Amygdala (tissue), 56 donors: ENCODE measurements around the gene PRPF6.

ENCODE experiments used
- DNase-seq, 56 donors: peaks; one replicate each; lab custom pipeline; 2025; lab: John Stamatoyannopoulos, UW

The PRPF6 gene

GRCh38 chr20:63945921-63946920 is 34.7 kb upstream of the PRPF6 start:
- no peak for DNase-seq

GRCh38 chr20:63946986-63947637 is 33.8 kb upstream of the PRPF6 start:
- no peak for DNase-seq

- DNase-seq, result peak in 29 of 56 donors; percentile 9 to 73 (median 42)
Measured at GRCh38 chr20:63947638-63948456, 33.1 kb upstream of the PRPF6 start.

DNA sequence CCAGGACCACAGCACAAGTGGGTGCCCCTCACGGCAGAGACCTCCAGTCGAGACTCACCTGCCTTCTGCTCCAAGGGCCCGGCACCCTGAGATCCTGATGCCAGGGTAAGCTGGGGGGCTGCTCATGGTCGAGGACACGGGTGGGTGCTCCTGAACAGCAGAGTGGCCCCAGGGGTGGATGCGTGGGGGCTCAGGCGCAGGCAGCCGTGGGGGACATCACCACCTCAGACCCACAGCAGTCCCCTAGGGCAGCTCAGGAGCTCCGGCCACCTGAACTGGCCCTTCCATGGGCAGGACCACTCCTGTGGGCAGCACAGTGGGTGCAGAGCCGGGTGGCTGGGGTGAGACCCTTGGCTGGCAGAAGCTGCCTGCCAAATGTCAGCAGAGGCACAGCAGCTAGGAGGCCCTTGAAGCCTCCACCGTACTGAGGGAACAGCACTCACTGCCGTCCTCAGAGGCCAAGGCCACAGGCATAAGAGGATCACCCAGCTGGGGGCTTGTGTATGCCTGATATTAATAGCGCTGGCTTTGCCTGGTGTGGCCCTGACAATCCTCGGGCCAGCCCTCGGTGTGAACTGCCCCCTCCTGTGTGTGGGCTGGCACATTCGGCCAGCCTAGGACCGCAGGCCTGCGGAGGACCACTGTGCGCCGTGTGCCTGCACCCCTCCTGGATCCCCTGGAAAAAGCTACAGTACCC is 30.1 kb upstream of the PRPF6 start:
- no peak for DNase-seq

GRCh38 chr20:63951398-63952209 is 29.3 kb upstream of the PRPF6 start:
- no peak for DNase-seq

DNA sequence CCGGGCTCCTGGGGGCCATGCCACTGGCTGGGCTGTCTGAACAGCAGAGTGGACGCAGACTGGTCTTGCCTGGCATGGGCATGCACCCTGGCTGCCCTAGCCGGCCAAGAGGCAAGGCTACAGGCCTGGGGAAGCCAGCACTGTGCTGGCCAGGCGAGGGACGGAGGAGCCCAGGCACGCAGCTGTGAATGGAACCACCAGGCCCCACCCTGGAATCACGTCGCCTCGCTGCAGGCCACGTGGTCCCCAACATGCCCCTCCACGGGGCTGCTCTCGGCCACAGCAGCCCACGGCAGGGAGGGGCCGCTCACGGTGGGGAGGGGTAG is 28.8 kb upstream of the PRPF6 start:
- peak in 1 of 56 donors; percentile 19 for DNase-seq

DNA sequence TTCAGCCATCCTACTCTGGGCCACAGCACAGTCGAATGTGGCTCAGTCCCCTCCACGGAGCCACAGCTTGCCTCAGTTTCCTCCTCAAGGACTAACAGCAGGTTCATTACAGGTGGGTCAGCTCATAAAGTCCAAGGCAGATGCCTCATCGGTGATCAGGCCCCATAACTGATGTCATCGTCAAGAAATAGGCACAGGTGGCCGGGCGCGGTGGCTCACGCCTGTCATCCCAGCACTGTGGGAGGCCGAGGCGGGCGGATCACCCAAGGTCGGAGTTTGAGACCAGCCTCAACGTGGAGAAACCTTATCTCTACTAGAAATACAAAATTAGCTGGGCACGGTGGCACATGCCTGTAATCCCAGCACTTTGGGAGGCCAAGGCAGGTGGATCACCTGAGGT is 28.2 kb upstream of the PRPF6 start:
- DNase-seq, result no peak

DNA sequence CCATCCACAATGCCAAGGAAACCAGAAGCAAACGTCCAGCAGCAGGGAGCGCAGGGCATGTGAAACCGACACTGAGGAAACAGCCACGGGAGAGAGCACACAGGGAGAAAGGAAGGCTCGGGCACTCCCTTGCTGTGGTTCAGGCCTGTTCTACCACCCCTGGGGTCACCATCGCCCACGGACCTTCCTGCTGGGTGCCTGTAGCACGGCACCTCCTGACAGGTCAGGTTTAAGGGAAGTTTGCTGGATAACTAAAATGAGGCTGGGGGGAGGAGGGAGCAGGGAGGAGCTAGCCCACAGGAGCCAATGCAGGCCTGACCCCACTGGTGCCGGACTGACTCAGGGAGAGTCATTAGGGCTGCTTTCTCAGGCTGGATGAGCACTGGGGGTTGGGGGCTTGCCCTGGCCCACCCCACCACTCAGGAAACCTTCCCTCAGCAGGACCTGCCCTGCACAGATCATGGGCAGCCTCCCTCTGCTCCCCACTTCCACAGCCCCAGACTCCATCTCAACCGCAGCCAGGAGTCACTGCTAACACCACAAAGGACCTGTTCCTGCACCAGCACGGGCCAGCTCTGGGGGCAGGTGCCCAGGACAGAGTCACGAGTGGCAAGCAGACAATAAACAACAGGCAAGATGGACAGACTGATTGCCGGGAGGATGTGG is 27.0 kb upstream of the PRPF6 start:
- DNase-seq, result no peak

- peak in 30 of 56 donors; percentile 10 to 67 (median 48) for DNase-seq
Measured at GRCh38 chr20:63955281-63955826, 25.6 kb upstream of the PRPF6 start.

DNA sequence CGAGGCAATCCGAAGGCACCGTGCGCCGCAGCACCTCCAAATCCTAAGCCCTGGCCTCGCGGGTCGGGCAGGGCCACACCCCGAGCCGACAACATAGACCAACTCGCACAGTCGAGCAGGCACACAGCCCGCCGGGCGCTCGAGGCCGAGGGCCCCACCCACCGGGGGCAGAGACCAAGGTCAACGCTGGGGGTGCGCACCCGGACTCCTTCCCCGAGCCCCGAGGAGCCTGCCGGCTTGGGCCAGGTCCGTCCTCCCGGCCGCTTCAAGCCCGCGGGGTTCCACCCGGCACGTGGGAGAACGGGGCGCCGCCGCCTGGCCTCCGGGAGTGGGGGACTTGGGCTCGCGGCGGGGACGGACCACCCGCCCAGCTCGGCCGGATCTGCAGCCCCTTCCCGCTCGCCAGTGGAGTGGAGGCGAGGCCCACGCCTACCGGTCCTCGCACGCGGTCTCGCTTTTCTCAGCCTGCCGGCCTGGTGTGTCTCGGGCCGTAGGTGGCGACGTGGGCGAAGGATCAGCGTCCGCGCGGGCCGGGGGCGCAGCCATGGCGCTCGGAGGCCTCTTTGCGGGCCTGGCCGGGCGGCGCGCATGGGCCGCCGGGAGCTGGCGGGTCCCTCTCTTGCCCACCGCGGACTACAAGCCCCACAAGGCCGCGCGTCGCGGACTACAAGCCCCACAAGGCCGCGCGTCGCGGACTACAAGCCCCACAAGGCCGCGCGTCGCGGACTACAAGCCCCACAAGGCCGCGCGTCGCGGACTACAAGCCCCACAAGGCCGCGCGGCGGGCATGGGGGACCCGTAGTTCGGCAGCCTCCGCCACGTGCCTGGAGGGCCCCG is 24.9 kb upstream of the PRPF6 start, which contains the start of gene UCKL1:
Gene UCKL1 (minus strand): TSS at position 590 of the 837 bp plus-strand sequence. CDS start 44 bp downstream, at position 546.
- peak in 53 of 56 donors; percentile 47 to 98 (median 82) for DNase-seq

DNA sequence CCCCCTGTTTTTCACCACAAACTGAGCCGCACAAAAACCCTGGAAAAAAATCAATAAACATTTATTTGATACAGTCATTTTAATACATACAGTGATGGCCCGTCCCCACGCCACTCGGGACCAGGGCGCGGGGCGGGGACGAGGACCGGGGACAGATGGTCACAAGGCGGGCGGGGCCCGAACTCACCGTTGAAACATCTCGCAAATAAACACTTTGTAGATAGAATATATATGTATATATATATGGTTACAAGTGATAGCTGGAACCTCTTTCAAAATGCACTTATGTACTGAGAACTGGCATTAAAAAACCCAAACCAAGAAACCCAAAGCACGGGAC is 24.3 kb upstream of the PRPF6 start:
- peak in 2 of 56 donors; percentile 17 to 62 for DNase-seq

DNA sequence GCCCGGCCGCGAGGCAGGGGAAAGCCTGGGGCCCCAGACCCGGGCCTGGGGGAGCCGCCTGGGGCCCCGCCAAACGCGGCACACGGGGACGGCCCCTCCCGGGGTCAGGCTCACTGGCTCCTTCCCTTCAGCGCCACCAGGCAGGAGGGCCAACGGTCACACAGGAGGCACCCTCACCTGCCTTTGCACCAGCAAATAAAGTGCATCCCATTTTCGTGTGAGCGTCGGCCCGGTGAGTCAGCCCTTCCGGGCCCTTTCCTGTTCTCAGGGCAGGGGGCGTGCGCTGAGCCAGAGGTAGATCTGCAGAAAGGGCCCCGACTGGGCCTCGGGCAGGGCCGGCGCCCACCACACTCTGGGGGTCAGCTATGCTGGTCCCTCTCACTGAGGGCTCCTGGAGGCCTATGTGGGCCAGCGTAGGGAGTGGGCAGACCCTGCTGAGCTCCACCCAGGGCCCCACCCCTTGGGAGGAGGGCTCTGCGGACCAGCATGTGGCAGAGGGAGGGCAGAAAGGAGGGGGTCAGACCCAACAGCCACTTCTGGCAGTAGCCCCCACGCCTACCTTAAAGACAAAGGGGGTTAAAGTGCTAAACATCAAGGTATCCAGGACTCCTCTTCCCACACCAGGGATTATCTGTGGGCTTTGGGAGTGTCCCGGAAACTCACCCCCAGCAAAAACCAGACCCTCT is 23.8 kb upstream of the PRPF6 start:
- peak in 41 of 56 donors; percentile 9 to 73 (median 44) for DNase-seq

GRCh38 chr20:63957690-63958441 is 23.1 kb upstream of the PRPF6 start:
- DNase-seq, result no peak

DNA sequence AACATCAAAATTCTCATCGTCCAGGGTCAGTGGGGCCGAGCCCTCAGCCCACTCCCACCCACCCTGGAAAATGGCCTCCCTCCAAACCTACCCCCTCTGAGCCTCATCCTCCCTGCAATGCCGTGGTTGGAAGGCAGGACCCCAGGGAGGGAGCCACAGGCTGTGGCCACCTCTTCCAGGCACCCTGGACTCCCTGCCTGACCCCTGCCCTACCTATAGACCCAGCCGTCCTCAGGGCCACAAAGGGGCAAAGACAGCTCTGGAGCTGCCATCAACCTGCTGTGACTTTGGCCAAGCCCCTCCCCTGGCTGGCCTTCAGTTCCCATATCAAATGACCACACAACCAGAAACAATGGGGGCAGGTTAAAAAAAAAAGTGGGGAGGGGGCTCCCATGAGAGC is 22.5 kb upstream of the PRPF6 start:
- no peak for DNase-seq

- no peak for DNase-seq
Measured at GRCh38 chr20:63958964-63959698, 21.8 kb upstream of the PRPF6 start.

- no peak for DNase-seq
Measured at GRCh38 chr20:63959699-63960075, 21.2 kb upstream of the PRPF6 start.
